ENCODE measurements around the gene SH3D19. TPM values are rescaled to one million over a fixed set of nuclear protein-coding genes. Genes with fewer than 3 reads are reported as not detected.

The SH3D19 gene
- total RNA-seq, 1 donor from 2014 or later = 25.1 TPM

GRCh38 chr4:151267822-151268535 lies 57.4 kb downstream of the SH3D19 start:
- no peak for TF ChIP-seq CTCF (conservative IDR thresholded peaks at IDR 0.05)
- Mint-ChIP-seq H3K9me3 (peaks cover 3% of the 10 kb centered on the region), H3K4me3 (no peak overlapping the region), H3K36me3 (ENCODE audit: low read depth) (peaks cover 13% of the 10 kb centered on the region), H3K27ac (ENCODE audit: unreplicated experiment) (no peak overlapping the region), H3K27me3 (ENCODE audit: low read depth) (no peaks in the 10 kb centered on the region), H3K4me1 (no peaks in the 10 kb centered on the region)
- no peak for DNase-seq (ENCODE audit: low read depth, low spot score)

- Mint-ChIP-seq H3K27me3 (ENCODE audit: low read depth) (no peaks in the 10 kb centered on the region), H3K4me1 (no peaks in the 10 kb centered on the region), H3K4me3 (no peak overlapping the region), H3K9me3 (peaks cover 3% of the 10 kb centered on the region), H3K36me3 (ENCODE audit: low read depth) (peaks cover 13% of the 10 kb centered on the region), H3K27ac (ENCODE audit: unreplicated experiment) (no peak overlapping the region)
- no peak for TF ChIP-seq CTCF (conservative IDR thresholded peaks at IDR 0.05)
- no peak for DNase-seq (ENCODE audit: low read depth, low spot score)
These were observed 58.3 kb downstream of the SH3D19 start for GRCh38 chr4:151267104-151267503.

- Mint-ChIP-seq H3K9me3 (peaks cover 3% of the 10 kb centered on the region), H3K27ac (ENCODE audit: unreplicated experiment) (no peak overlapping the region), H3K36me3 (ENCODE audit: low read depth) (peaks cover 13% of the 10 kb centered on the region), H3K4me1 (no peaks in the 10 kb centered on the region), H3K27me3 (ENCODE audit: low read depth) (no peaks in the 10 kb centered on the region), H3K4me3 (no peak overlapping the region)
- DNase-seq (ENCODE audit: low read depth, low spot score) = no peak
- TF ChIP-seq CTCF (conservative IDR thresholded peaks at IDR 0.05) = no peak
These were observed 58.9 kb downstream of the SH3D19 start for GRCh38 chr4:151266497-151266896.

- no peak for DNase-seq (ENCODE audit: low read depth, low spot score)
- Mint-ChIP-seq H3K9me3 (no peaks in the 10 kb centered on the region), H3K4me1 (no peaks in the 10 kb centered on the region), H3K27me3 (ENCODE audit: low read depth) (no peaks in the 10 kb centered on the region), H3K36me3 (ENCODE audit: low read depth) (peaks cover 11% of the 10 kb centered on the region), H3K27ac (ENCODE audit: unreplicated experiment) (no peak overlapping the region), H3K4me3 (no peak overlapping the region)
- no peak for TF ChIP-seq CTCF (conservative IDR thresholded peaks at IDR 0.05)
These were observed 62.0 kb downstream of the SH3D19 start for GRCh38 chr4:151263455-151263854.

GRCh38 chr4:151260526-151260925 lies 64.9 kb downstream of the SH3D19 start:
- no peak overlapping the region for H3K27ac Mint-ChIP-seq (ENCODE audit: unreplicated experiment)
- no peaks in the 10 kb centered on the region for H3K4me1 Mint-ChIP-seq
- no peak for TF ChIP-seq CTCF (conservative IDR thresholded peaks at IDR 0.05)
- no peaks in the 10 kb centered on the region for H3K27me3 Mint-ChIP-seq (ENCODE audit: low read depth)
- peaks cover 16% of the 10 kb centered on the region for H3K36me3 Mint-ChIP-seq (ENCODE audit: low read depth)
- H3K4me3 Mint-ChIP-seq = no peak overlapping the region
- DNase-seq (ENCODE audit: low read depth, low spot score) = no peak
- peaks cover 6% of the 10 kb centered on the region for H3K9me3 Mint-ChIP-seq
